Keratinocyte (primary cell): ENCODE results near the gene PDE6A.

Experiments
- EZH2 ChIP-seq: IDR thresholded peaks from one replicate; pipeline ENCODE4 v1.6.1; 2012; ENCODE audit warnings: inconsistent platforms, mild to moderate bottlenecking, low read length, moderate library complexity
- TF ChIP-seq, protein P1 (sequence below), 3 experiments: IDR thresholded peaks in 1 of 3; conservative IDR thresholded peaks in 1 of 3; optimal IDR thresholded peaks in 1 of 3; 2 replicates in 2 of 3; 3 replicates in 1 of 3; pipeline versions ENCODE3 to v1.5.1; 2011; ENCODE audit warnings: low read length in 3 of 3, mild to moderate bottlenecking in 3 of 3, moderate library complexity in 2 of 3, control low read depth in 1 of 3, inconsistent platforms in 1 of 3; ENCODE audit not compliant: insufficient read depth in 2 of 3; ENCODE audit errors: extremely low read depth in 1 of 3

DNA sequence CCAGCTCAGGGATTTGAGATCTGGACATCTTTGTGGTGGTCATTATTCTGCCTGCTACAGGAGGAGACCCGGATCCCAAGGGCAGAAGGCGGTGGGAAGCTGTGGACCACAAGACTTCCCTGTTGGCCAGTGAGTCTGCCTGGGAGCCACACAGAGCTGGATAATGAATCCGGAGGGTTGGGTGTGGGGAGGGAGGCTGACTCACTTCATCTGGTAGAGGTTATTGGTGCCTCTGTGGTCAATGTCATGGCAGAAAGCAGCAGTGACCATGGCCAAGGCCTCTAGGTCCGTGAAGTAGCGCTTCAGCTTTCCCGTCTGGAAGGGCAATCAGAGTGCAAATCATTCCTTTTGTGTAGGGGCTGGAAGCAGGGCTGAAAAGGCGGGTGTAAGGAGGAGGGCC lies 58.5 kb downstream of the PDE6A start:
- TF ChIP-seq, protein P1, sequence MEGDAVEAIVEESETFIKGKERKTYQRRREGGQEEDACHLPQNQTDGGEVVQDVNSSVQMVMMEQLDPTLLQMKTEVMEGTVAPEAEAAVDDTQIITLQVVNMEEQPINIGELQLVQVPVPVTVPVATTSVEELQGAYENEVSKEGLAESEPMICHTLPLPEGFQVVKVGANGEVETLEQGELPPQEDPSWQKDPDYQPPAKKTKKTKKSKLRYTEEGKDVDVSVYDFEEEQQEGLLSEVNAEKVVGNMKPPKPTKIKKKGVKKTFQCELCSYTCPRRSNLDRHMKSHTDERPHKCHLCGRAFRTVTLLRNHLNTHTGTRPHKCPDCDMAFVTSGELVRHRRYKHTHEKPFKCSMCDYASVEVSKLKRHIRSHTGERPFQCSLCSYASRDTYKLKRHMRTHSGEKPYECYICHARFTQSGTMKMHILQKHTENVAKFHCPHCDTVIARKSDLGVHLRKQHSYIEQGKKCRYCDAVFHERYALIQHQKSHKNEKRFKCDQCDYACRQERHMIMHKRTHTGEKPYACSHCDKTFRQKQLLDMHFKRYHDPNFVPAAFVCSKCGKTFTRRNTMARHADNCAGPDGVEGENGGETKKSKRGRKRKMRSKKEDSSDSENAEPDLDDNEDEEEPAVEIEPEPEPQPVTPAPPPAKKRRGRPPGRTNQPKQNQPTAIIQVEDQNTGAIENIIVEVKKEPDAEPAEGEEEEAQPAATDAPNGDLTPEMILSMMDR (optimal IDR thresholded peaks at IDR 0.05 in 1 of 3, IDR thresholded peaks at IDR 0.05 in 1 of 3, conservative IDR thresholded peaks at IDR 0.05 in 1 of 3; ENCODE audit: extremely low read depth in 1 of 3, insufficient read depth in 2 of 3, low read length in 3 of 3), result no peak
- no peak for TF ChIP-seq EZH2
